Spleen (tissue), 11 donors: ENCODE data around the gene METTL1. TPM values are rescaled to one million over a fixed set of nuclear protein-coding genes. Genes with fewer than 3 reads are reported as not detected.
A peak's percentile ranks its signal among the peaks of the same experiment; 100 is the strongest.

Experiments
- DNase-seq: peaks from one replicate; pipeline ENCODE4 v3.0.0-alpha.2; 2020
- H3K27ac ChIP-seq, 8 donors: fragments of 200-600 bp; sonication (generic) in 7 of 8; 1 replicate in 4 of 8; 2 replicates in 4 of 8; pipeline versions ENCODE4 v1.5.0 to v1.8.0; 2016 to 2021; ENCODE audit warnings: inconsistent platforms in 4 of 8, mild to moderate bottlenecking in 4 of 8, moderate library complexity in 1 of 8
- H3K27me3 ChIP-seq, 7 donors: fragments of 200-600 bp; sonication (generic) in 6 of 7; replicated peaks in 1 of 7; 1 replicate in 4 of 7; 2 replicates in 3 of 7; pipeline versions ENCODE4 v1.5.0 to v1.8.0; 2016 to 2021; ENCODE audit warnings: inconsistent platforms in 3 of 7, mild to moderate bottlenecking in 1 of 7
- H3K36me3 ChIP-seq, 6 donors: fragments of 200-600 bp; sonication (generic) in 5 of 6; 1 replicate in 4 of 6; 2 replicates in 2 of 6; pipeline versions ENCODE4 v1.5.0 to v1.8.0; 2016 to 2021; ENCODE audit warnings: inconsistent platforms in 2 of 6
- H3K4me1 ChIP-seq, 6 donors: fragments of 200-600 bp; sonication (generic) in 5 of 6; 1 replicate in 3 of 6; 2 replicates in 3 of 6; pipeline versions ENCODE4 v1.5.0 to v1.8.0; 2016 to 2021; ENCODE audit warnings: inconsistent platforms in 3 of 6
- H3K4me3 ChIP-seq, 8 donors: fragments of 200-600 bp; sonication (generic) in 7 of 8; 1 replicate in 4 of 8; 2 replicates in 4 of 8; pipeline versions ENCODE4 v1.5.0 to v1.8.0; 2016 to 2021; ENCODE audit warnings: inconsistent platforms in 4 of 8, mild to moderate bottlenecking in 4 of 8, moderate library complexity in 2 of 8
- H3K9me3 ChIP-seq, 8 donors: fragments of 200-600 bp; sonication (generic) in 7 of 8; 1 replicate in 4 of 8; 2 replicates in 4 of 8; pipeline versions ENCODE4 v1.5.0 to v1.8.0; 2016 to 2021; ENCODE audit warnings: inconsistent platforms in 4 of 8
- CTCF ChIP-seq, 11 experiments: fragments of 200-600 bp in 7 of 11; fragments of 450-650 bp in 4 of 11; sonication (generic) in 4 of 11; IDR thresholded peaks in 8 of 11; conservative IDR thresholded peaks in 3 of 11; 1 replicate in 7 of 11; 2 replicates in 4 of 11; pipeline versions ENCODE4 v1.4.0 to v1.8.0; 2016 to 2021; ENCODE audit warnings: antibody characterized with exemption in 11 of 11, inconsistent platforms in 4 of 11, mild to moderate bottlenecking in 1 of 11
- POLR2A ChIP-seq, 3 donors: fragments of 450-650 bp; IDR thresholded peaks; one replicate each; pipeline ENCODE4 v1.5.1; 2017; ENCODE audit warnings: antibody characterized with exemption in 3 of 3, mild to moderate bottlenecking in 1 of 3
- POLR2AphosphoS5 ChIP-seq, 3 donors: sonication (generic); formaldehyde crosslinking; IDR thresholded peaks; one replicate each; pipeline ENCODE4 v1.5.1; 2017; ENCODE audit warnings: antibody characterized with exemption in 3 of 3
- WGBS, 5 donors: extraction: QIAGEN DNeasy Blood & Tissue Kit in 3 of 5; methylation state at CpG; one replicate each; pipeline versions ENCODE4 v1.1.5 to v1.1.7; 2013 to 2018; 5-methylcytosine and 5-hydroxymethylcytosine counted together
- intact Hi-C: fragments of 100-400 bp; cut with DNase I; formaldehyde crosslinking; loops from one replicate; pipeline ENCODE4 v1.15.0; 2023; ENCODE audit warnings: low total_unique reads
- polyA plus RNA-seq, 3 donors: library from polyadenylated mRNA; stranded (reverse); fragments of 200-250 nt; gene quantifications; one replicate each; pipeline ENCODE4 v1.2.1, GENCODE V29; 2013
- total RNA-seq, 7 donors: library from RNA; depleted of rRNA in 3 of 7; stranded (reverse); fragments of >200 nt in 3 of 7; fragmentation: NEBNext Ultra II Directional in 4 of 7; extraction: Animal tissue kit (Norgen Biotek cat#: 25700) in 4 of 7; gene quantifications; one replicate each; pipeline versions ENCODE4 v1.1.0 to v1.2.1, GENCODE V29; 2016 to 2021
- donor health status: healthy with polysubstance abuse.
- donor health status: DM: no; HTN: no; CAD: no; lungs with moderate emphysema.
- donor health status: DM: no; HTN: no; CAD: no.
- donor health status: Bipolar disorder and iron deficiency.
- donor health status: healthy.
- donor health status: DM: no; HTN: no; CAD: no.
- donor health status: DM: yes; HTN: yes; CAD: no.

Gene METTL1
- total and polyA plus RNA-seq, 10 donors = 4.9 to 22.0 (median 14.5) TPM

- Histone ChIP-seq H3K36me3 (peaks cover 0 to 27% (median 1%) of the 10 kb centered on the region in 6 donors), H3K4me1 (peaks cover 21 to 40% (median 31%) of the 10 kb centered on the region in 6 donors), H3K4me3 (peak overlapping the region; percentile 12 to 76 (median 50)), H3K9me3 (no peaks in the 10 kb centered on the region), H3K27ac (no peak overlapping the region), H3K27me3 (peaks cover 7 to 45% (median 36%) of the 10 kb centered on the region in 7 donors)
- intact Hi-C loops = no loop called here
- WGBS, 5 donors = 3 to 7% (median 5%) methylated on average over 17 to 40 of the region's 40 CpGs
- no peak for DNase-seq
- TF ChIP-seq CTCF (IDR thresholded peaks at IDR 0.05 in 8 of 11, conservative IDR thresholded peaks at IDR 0.05 in 3 of 11) (no peak), POLR2AphosphoS5 (IDR thresholded peaks at IDR 0.05) (no peak), POLR2A (IDR thresholded peaks at IDR 0.05) (no peak)
Observed at GRCh38 chr12:57765698-57766463, 6.0 kb downstream of the METTL1 start.

GRCh38 chr12:57765003-57765697 lies 6.8 kb downstream of the METTL1 start:
- H3K27ac ChIP-seq = no peak overlapping the region
- peak; percentile 88 for DNase-seq
- H3K36me3 ChIP-seq = peaks cover 0 to 20% (median 1%) of the 10 kb centered on the region in 6 donors
- WGBS, 5 donors = 1 to 2% (median 1%) methylated on average over 49 to 60 of the region's 60 CpGs
- TF ChIP-seq POLR2A (IDR thresholded peaks at IDR 0.05) (no peak), POLR2AphosphoS5 (IDR thresholded peaks at IDR 0.05) (peak in 1 of 3 donors; percentile 54), CTCF (IDR thresholded peaks at IDR 0.05 in 8 of 11, conservative IDR thresholded peaks at IDR 0.05 in 3 of 11) (peak in 4 of 11 experiments; percentile 25 to 49 (median 47))
- peak overlapping the region; percentile 12 to 76 (median 50) for H3K4me3 ChIP-seq
- intact Hi-C loops = no loop called here
- peaks cover 21 to 36% (median 29%) of the 10 kb centered on the region in 6 donors for H3K4me1 ChIP-seq
- H3K27me3 ChIP-seq = peaks cover 7 to 45% (median 36%) of the 10 kb centered on the region in 7 donors
- H3K9me3 ChIP-seq = no peaks in the 10 kb centered on the region

- no peak for DNase-seq
- H3K4me1 ChIP-seq = peaks cover 21 to 37% (median 29%) of the 10 kb centered on the region in 6 donors
- peaks cover 7 to 45% (median 36%) of the 10 kb centered on the region in 7 donors for H3K27me3 ChIP-seq
- peak overlapping the region in 7 of 8 donors; percentile 45 to 76 (median 52) for H3K4me3 ChIP-seq
- no peaks in the 10 kb centered on the region for H3K9me3 ChIP-seq
- no peak overlapping the region for H3K27ac ChIP-seq
- peaks cover 0 to 15% (median 1%) of the 10 kb centered on the region in 6 donors for H3K36me3 ChIP-seq
- whole genome bisulfite sequencing, 5 donors = 15 to 22% (median 20%) methylated on average over 15 to 17 of the region's 17 CpGs
- intact Hi-C loops = no loop called here
- TF ChIP-seq POLR2AphosphoS5 (IDR thresholded peaks at IDR 0.05) = no peak
- TF ChIP-seq POLR2A (IDR thresholded peaks at IDR 0.05) = no peak
- TF ChIP-seq CTCF (IDR thresholded peaks at IDR 0.05 in 8 of 11, conservative IDR thresholded peaks at IDR 0.05 in 3 of 11) = no peak
Observed at GRCh38 chr12:57764662-57765002, 7.3 kb downstream of the METTL1 start.
